Liver (tissue), 3 donors: ENCODE results near the gene CPEB1.
"Not testable (repeated sequence)": the region's sequence is repeated elsewhere in the genome, so short reads cannot be mapped to it uniquely, and the experiment has no call there.

ENCODE experiments used
- EGR1 ChIP-seq, 2 donors: IDR thresholded peaks; 2 replicates each; pipeline ENCODE4 v1.6.1; 2016 to 2018; ENCODE audit warnings: antibody characterized with exemption in 2 of 2, low read depth in 2 of 2
- RAD21 ChIP-seq, 2 donors: IDR thresholded peaks; 2 replicates each; pipeline ENCODE4 v1.6.1; 2016; ENCODE audit warnings: antibody characterized with exemption in 2 of 2, mild to moderate bottlenecking in 2 of 2
- TF ChIP-seq, protein P1 (sequence below): IDR thresholded peaks from 2 replicates; pipeline ENCODE4 v1.6.1; 2016; ENCODE audit warnings: antibody characterized with exemption
- TF ChIP-seq, protein P2 (sequence below): fragments of 150-350 bp; IDR thresholded peaks from 2 replicates; pipeline ENCODE4 v1.5.1; 2017; ENCODE audit warnings: improper control_type of control experiment, low read depth, low read length; ENCODE audit not compliant: missing input control
- donor health status: healthy.
- donor health status: healthy.

DNA sequence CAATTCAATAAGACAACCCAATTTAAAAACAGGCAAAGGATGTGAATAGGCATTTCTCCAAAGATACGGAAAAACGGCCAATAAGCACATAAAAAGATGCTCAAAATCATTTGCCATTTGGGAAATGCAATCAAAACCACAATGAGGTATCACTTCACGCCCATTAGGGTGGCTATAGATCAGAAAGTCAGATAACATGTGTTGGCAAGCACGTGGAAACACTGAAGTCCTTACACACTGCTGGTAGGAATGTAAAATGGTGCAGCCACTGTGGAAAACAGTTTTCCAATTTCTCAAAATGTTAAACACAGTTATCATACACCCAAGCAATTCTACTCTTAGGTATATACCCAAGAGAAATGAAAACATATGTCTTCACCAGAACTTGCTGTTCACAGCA, 146.4 kb downstream of the CPEB1 start:
- TF ChIP-seq, protein P1, sequence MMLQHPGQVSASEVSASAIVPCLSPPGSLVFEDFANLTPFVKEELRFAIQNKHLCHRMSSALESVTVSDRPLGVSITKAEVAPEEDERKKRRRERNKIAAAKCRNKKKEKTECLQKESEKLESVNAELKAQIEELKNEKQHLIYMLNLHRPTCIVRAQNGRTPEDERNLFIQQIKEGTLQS, result not testable (repeated sequence)
- TF ChIP-seq, protein P2, sequence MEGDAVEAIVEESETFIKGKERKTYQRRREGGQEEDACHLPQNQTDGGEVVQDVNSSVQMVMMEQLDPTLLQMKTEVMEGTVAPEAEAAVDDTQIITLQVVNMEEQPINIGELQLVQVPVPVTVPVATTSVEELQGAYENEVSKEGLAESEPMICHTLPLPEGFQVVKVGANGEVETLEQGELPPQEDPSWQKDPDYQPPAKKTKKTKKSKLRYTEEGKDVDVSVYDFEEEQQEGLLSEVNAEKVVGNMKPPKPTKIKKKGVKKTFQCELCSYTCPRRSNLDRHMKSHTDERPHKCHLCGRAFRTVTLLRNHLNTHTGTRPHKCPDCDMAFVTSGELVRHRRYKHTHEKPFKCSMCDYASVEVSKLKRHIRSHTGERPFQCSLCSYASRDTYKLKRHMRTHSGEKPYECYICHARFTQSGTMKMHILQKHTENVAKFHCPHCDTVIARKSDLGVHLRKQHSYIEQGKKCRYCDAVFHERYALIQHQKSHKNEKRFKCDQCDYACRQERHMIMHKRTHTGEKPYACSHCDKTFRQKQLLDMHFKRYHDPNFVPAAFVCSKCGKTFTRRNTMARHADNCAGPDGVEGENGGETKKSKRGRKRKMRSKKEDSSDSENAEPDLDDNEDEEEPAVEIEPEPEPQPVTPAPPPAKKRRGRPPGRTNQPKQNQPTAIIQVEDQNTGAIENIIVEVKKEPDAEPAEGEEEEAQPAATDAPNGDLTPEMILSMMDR, result not testable (repeated sequence)
- not testable (repeated sequence) for TF ChIP-seq RAD21 (IDR thresholded peaks at IDR 0.05); EGR1 (IDR thresholded peaks at IDR 0.05; ENCODE audit: low read depth in 2 of 2)
